ENCODE measurements around the gene C2orf92. TPM values are rescaled to one million over a fixed set of nuclear protein-coding genes. Genes with fewer than 3 reads are reported as not detected.

C2orf92 gene
- total and polyA plus RNA-seq, 7 donors, result 0.89 to 3.6 (median 1.9) TPM

DNA sequence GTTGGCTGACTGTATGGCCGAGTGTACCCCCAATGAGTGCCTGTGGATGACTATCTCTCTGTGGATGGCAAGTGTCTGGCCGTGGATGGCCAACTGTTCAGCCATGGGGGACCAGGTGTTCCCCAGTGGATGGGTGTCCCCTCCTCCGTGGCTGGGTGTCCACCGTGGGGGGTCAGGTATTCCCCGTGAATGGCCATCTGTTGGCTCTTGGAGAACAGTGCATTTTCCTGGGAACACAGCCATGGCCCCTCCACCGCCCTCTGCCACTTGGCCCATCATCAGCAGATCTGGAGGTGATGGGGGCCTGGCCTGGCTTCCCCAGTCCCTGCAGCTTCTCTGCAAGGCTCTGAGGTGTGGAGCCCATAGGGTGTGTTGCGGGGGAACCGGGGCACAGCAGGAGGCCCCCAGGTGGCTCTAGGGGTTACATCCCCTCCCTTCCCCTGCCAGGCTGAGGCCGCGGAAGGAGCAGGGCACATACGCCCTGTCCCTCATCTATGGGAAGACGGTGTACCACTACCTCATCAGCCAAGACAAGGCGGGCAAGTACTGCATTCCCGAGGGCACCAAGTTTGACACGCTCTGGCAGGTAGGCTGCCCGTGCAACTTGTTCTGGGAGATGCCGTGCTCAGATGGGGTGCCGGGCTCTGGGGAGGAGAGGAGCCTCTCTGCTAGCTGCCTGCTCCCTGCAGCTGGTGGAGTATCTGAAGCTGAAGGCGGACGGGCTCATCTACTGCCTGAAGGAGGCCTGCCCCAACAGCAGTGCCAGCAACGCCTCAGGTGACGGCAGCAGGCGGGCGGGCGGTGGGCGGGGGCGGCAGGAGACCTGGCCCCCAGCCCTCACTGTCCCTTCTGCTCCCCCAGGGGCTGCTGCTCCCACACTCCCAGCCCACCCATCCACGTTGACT is 63.2 kb downstream of the C2orf92 start:
- intact Hi-C loops (cut with DNase I), result no loop called here

GRCh38 chr2:97733341-97734035 is 64.0 kb downstream of the C2orf92 start:
- 84 to 92% (median 86%) methylated on average over 20 of the region's 20 CpGs for WGBS, 3 donors

More for the DNA sequence above, 63.2 kb downstream of the C2orf92 start:
- Histone ChIP-seq H3K4me3 (no peak overlapping the region), H3K27me3 (ENCODE audit: insufficient read depth in 3 of 3, low read length in 2 of 3) (no peaks in the 10 kb centered on the region), H3K4me1 (no peaks in the 10 kb centered on the region), H3K27ac (no peak overlapping the region), H3K9me3 (peaks cover 6% of the 10 kb centered on the region), H3K36me3 (ENCODE audit: insufficient read depth in 1 of 2, low read depth in 1 of 2) (no peaks in the 10 kb centered on the region)
- DNase-seq (no peak), ATAC-seq (no peak)
- WGBS, 3 donors, result 80 to 87% (median 85%) methylated on average over 22 to 28 of the region's 28 CpGs
- TF ChIP-seq, protein P1, sequence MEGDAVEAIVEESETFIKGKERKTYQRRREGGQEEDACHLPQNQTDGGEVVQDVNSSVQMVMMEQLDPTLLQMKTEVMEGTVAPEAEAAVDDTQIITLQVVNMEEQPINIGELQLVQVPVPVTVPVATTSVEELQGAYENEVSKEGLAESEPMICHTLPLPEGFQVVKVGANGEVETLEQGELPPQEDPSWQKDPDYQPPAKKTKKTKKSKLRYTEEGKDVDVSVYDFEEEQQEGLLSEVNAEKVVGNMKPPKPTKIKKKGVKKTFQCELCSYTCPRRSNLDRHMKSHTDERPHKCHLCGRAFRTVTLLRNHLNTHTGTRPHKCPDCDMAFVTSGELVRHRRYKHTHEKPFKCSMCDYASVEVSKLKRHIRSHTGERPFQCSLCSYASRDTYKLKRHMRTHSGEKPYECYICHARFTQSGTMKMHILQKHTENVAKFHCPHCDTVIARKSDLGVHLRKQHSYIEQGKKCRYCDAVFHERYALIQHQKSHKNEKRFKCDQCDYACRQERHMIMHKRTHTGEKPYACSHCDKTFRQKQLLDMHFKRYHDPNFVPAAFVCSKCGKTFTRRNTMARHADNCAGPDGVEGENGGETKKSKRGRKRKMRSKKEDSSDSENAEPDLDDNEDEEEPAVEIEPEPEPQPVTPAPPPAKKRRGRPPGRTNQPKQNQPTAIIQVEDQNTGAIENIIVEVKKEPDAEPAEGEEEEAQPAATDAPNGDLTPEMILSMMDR (IDR thresholded peaks at IDR 0.05), result no peak

DNA sequence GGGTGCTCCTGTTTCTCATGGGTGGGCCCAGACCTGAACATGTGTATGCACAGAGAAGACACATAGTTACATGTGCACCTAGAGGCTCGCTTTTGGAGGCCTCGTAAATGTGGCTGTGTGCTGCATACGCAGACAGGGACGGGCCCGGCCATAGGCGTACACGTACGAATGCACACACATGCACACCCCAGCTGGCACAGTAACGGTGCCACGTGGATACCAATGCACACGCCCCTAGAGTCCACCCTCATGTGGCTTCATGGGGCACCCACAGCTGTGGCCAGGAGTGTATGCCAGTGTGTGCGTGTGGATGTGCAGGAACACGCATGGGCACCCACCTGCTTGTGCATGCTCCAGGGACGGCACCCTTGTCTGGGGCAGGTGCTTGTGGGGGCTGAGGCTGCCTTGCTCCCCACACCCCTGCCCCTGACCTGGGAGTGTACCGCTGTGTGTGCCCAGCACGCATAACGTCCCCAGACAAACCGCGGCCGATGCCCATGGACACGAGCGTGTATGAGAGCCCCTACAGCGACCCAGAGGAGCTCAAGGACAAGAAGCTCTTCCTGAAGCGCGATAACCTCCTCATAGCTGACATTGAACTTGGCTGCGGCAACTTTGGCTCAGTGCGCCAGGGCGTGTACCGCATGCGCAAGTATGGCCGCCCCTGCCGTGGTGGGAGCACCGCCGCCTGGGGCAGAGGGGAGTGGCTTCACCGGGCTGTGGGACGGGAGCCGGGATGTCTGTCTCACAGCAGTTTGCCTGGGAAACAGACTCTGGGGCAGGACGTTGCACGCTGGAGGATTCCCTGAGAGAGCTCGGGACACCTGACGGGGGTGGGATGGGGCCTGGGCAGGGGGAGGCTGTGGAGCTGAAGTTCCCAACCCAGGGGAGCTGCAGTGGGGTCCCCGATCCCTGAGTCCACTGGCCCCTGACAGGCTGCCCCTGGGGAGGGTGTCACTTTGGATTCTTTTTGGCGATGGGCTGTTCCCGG is 64.8 kb downstream of the C2orf92 start:
- Histone ChIP-seq H3K27ac (no peak overlapping the region), H3K9me3 (peaks cover 5% of the 10 kb centered on the region), H3K4me1 (no peaks in the 10 kb centered on the region), H3K36me3 (ENCODE audit: insufficient read depth in 1 of 2, low read depth in 1 of 2) (no peaks in the 10 kb centered on the region), H3K27me3 (ENCODE audit: insufficient read depth in 3 of 3, low read length in 2 of 3) (no peaks in the 10 kb centered on the region), H3K4me3 (no peak overlapping the region)
- no peak for ATAC-seq
- intact Hi-C loops (cut with DNase I), result no loop called here
- TF ChIP-seq, protein P1 (IDR thresholded peaks at IDR 0.05), result no peak
- DNase-seq, result no peak
- 89 to 92% (median 91%) methylated on average over 44 of the region's 44 CpGs for WGBS, 3 donors

More at GRCh38 chr2:97733341-97734035, 64.0 kb downstream of the C2orf92 start:
- Histone ChIP-seq H3K36me3 (ENCODE audit: insufficient read depth in 1 of 2, low read depth in 1 of 2) (no peaks in the 10 kb centered on the region), H3K9me3 (peaks cover 6% of the 10 kb centered on the region), H3K4me3 (no peak overlapping the region), H3K4me1 (no peaks in the 10 kb centered on the region), H3K27ac (no peak overlapping the region), H3K27me3 (ENCODE audit: insufficient read depth in 3 of 3, low read length in 2 of 3) (no peaks in the 10 kb centered on the region)
- intact Hi-C loops (cut with DNase I), result no loop called here
- no peak for ATAC-seq
- TF ChIP-seq, protein P1 (IDR thresholded peaks at IDR 0.05), result no peak
- no peak for DNase-seq

DNA sequence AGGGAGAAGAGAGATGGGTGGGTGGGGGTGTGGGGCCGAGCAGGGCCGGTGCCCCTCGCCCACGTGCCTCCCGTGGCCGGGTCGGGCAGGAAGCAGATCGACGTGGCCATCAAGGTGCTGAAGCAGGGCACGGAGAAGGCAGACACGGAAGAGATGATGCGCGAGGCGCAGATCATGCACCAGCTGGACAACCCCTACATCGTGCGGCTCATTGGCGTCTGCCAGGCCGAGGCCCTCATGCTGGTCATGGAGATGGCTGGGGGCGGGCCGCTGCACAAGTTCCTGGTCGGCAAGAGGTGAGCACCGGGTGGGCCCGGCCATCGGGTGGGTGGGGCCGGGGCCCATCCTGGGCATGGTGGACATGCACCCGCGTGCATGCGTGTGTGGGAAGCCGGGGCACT is 65.6 kb downstream of the C2orf92 start:
- TF ChIP-seq, protein P1 (IDR thresholded peaks at IDR 0.05), result no peak
- intact Hi-C loops (cut with DNase I), result no loop called here
- Histone ChIP-seq H3K27ac (no peak overlapping the region), H3K4me3 (no peak overlapping the region), H3K36me3 (ENCODE audit: insufficient read depth in 1 of 2, low read depth in 1 of 2) (no peaks in the 10 kb centered on the region), H3K27me3 (ENCODE audit: insufficient read depth in 3 of 3, low read length in 2 of 3) (no peaks in the 10 kb centered on the region), H3K9me3 (no peaks in the 10 kb centered on the region), H3K4me1 (no peaks in the 10 kb centered on the region)
- DNase-seq, result no peak
- no peak for ATAC-seq
- WGBS, 3 donors, result 95 to 98% (median 97%) methylated on average over 15 to 29 of the region's 29 CpGs

Data from psoas muscle (tissue), 8 donors.